K562 (cell line): ENCODE data around the gene EID2. TPM values are rescaled to one million over a fixed set of nuclear protein-coding genes. Genes with fewer than 3 reads are reported as not detected.

Experiments
- ATAC-seq: fragments of 200-7000 bp; cut with Tn5 transposase; 3 replicates; pipeline ENCODE4 v1.9.1; 2020; ENCODE audit warnings: moderate library complexity
- BruUV-seq: library from RNA; stranded (reverse); fragments of 400-500 nt; replicated peaks from 2 replicates; lab custom pipeline; 2021; lab: Mats Ljungman, UMichigan
- CTCF ChIA-PET: fragments of 300-600 bp; formaldehyde crosslinking; extraction: SDS; loops from one replicate; lab custom pipeline; 2021; ENCODE audit warnings: low intra/inter-chr PET ratio; lab: Yijun Ruan, JAX
- POLR2A ChIA-PET: fragments of 300-600, 350-650 bp; sonication (Branson Sonifier 250); formaldehyde crosslinking; extraction: SDS; loops from one replicate; lab custom pipeline; 2021; ENCODE audit warnings: antibody characterized with exemption, inconsistent platforms; lab: Yijun Ruan, JAX
- DNase-seq, 4 experiments: peaks; one replicate each; pipeline versions ENCODE4 v3.0.0 to v3.0.0-alpha.2; 2011 to 2018; ENCODE audit warnings: low spot score in 3 of 4, mixed read lengths in 3 of 4; ENCODE audit errors: extremely low read depth in 1 of 4
- FAIRE-seq: peaks from 2 replicates; lab custom pipeline; 2011; peaks lifted over from hg19 to GRCh38; lab: Jason Lieb, UNC
- H2AFZ ChIP-seq: 2 replicates; pipeline ENCODE4 v1.6.0; 2011; ENCODE audit warnings: low read depth, low read length, control low read depth, inconsistent platforms
- H3K27ac ChIP-seq: fragments of 200-600 bp; 3 replicates; pipeline ENCODE4 v1.8.0; 2011; ENCODE audit warnings: low read depth, mild to moderate bottlenecking, control low read depth, inconsistent platforms, low read length, moderate library complexity, mixed read lengths; ENCODE audit errors: extremely low read depth
- H3K27me3 ChIP-seq, 2 experiments: fragments of 300-600 bp in 1 of 2; 2 replicates in 1 of 2; 3 replicates in 1 of 2; pipeline versions ENCODE4 v1.6.0 to v1.8.0; 2011; ENCODE audit warnings: inconsistent platforms in 2 of 2, low read length in 2 of 2, mild to moderate bottlenecking in 1 of 2, mixed read lengths in 1 of 2, moderate library complexity in 1 of 2; ENCODE audit not compliant: control insufficient read depth in 2 of 2, insufficient read depth in 2 of 2
- H3K36me3 ChIP-seq: fragments of 300-600 bp; 3 replicates; pipeline ENCODE4 v1.8.0; 2011; ENCODE audit warnings: mild to moderate bottlenecking, low read length, inconsistent platforms; ENCODE audit not compliant: control insufficient read depth, insufficient read depth
- H3K4me1 ChIP-seq, 2 experiments: fragments of 200-600 bp in 1 of 2; replicated peaks in 1 of 2; 2 replicates in 1 of 2; 3 replicates in 1 of 2; pipeline versions ENCODE4 v1.5.1 to v1.8.0; 2011; ENCODE audit warnings: inconsistent platforms in 2 of 2, low read length in 2 of 2, mild to moderate bottlenecking in 1 of 2, mixed read lengths in 1 of 2, moderate library complexity in 1 of 2; ENCODE audit not compliant: control insufficient read depth in 2 of 2, insufficient read depth in 2 of 2
- H3K4me2 ChIP-seq: 2 replicates; pipeline ENCODE4 v1.6.1; 2011; ENCODE audit warnings: low read length, control low read depth, inconsistent platforms, mixed read lengths; ENCODE audit not compliant: insufficient read depth
- H3K4me3 ChIP-seq: fragments of 200-600 bp; sonication (generic), shearing (Covaris generic); 2 replicates; pipeline ENCODE4 v1.5.1; 2016; ENCODE audit warnings: control low read depth, inconsistent platforms
- H3K79me2 ChIP-seq: fragments of 200-600 bp; 3 replicates; pipeline ENCODE4 v1.8.0; 2011; ENCODE audit warnings: low read length, inconsistent platforms; ENCODE audit not compliant: control insufficient read depth, insufficient read depth
- H3K9ac ChIP-seq, 2 experiments: 2 replicates each; pipeline versions ENCODE4 v1.6.0 to v1.6.1; 2011; ENCODE audit warnings: low read depth in 2 of 2, low read length in 2 of 2, control low read depth in 1 of 2, inconsistent platforms in 1 of 2, mild to moderate bottlenecking in 1 of 2, mixed read lengths in 1 of 2; ENCODE audit not compliant: insufficient read depth in 1 of 2
- H3K9me1 ChIP-seq: one replicate; pipeline ENCODE4 v1.6.0; 2011; ENCODE audit warnings: inconsistent platforms, mild to moderate bottlenecking, low read length, moderate library complexity; ENCODE audit not compliant: control insufficient read depth, insufficient read depth
- H3K9me3 ChIP-seq: replicated peaks from 2 replicates; pipeline ENCODE4 v1.5.1; 2011; ENCODE audit warnings: low read depth, low read length, inconsistent platforms; ENCODE audit not compliant: control insufficient read depth, insufficient read depth
- H4K20me1 ChIP-seq: replicated peaks from 2 replicates; pipeline ENCODE4 v1.6.1; 2011; ENCODE audit warnings: low read length, inconsistent platforms, mixed read lengths; ENCODE audit not compliant: control insufficient read depth, insufficient read depth
- ATF7 ChIP-seq: fragments of 450-650 bp; IDR thresholded peaks from 2 replicates; pipeline ENCODE4 v1.7.1; 2014; ENCODE audit warnings: mild to moderate bottlenecking, moderate library complexity
- CHD2 ChIP-seq: IDR thresholded peaks from 2 replicates; pipeline ENCODE4 v1.6.1; 2011; ENCODE audit warnings: low read depth, low read length
- DPF2 ChIP-seq: fragments of 450-650 bp; IDR thresholded peaks from 2 replicates; pipeline ENCODE4 v1.6.1; 2016
- ETV1 ChIP-seq: fragments of 450-650 bp; conservative IDR thresholded peaks from 2 replicates; pipeline ENCODE4 v1.6.1; 2016; ENCODE audit warnings: missing genetic modification characterization, control low read depth, low read depth, missing compliant biosample characterization
- FOXJ2 ChIP-seq: fragments of 200-800 bp; sonication (Bioruptor generic); IDR thresholded peaks from 2 replicates; pipeline ENCODE4 v1.6.1; 2016; ENCODE audit warnings: missing genetic modification characterization, missing compliant biosample characterization
- GTF2E2 ChIP-seq: fragments of 200-800 bp; sonication (Bioruptor generic); IDR thresholded peaks from 2 replicates; pipeline ENCODE4 v1.6.1; 2016; ENCODE audit warnings: missing genetic modification characterization, missing compliant biosample characterization
- HDAC1 ChIP-seq, 2 experiments: fragments of 450-650 bp; IDR thresholded peaks; 2 replicates each; pipeline ENCODE4 v1.6.1; 2016 to 2017; ENCODE audit warnings: inconsistent platforms in 1 of 2, mild to moderate bottlenecking in 1 of 2, moderate library complexity in 1 of 2
- MTA1 ChIP-seq: fragments of 450-650 bp; IDR thresholded peaks from 2 replicates; pipeline ENCODE4 v1.6.1; 2017; ENCODE audit warnings: borderline replicate concordance
- PHB ChIP-seq: fragments of 250-450 bp; sonication (Bioruptor Pico); IDR thresholded peaks from 2 replicates; pipeline ENCODE4 v1.5.0; 2021
- RAD21 ChIP-seq, 2 experiments: fragments of 250-450 bp in 1 of 2; fragments of 450-650 bp in 1 of 2; sonication (Bioruptor Pico) in 1 of 2; formaldehyde crosslinking in 1 of 2; IDR thresholded peaks in 1 of 2; conservative IDR thresholded peaks in 1 of 2; 2 replicates each; pipeline versions ENCODE4 v1.4.0 to v1.8.0; 2020 to 2022; ENCODE audit warnings: mild to moderate bottlenecking in 2 of 2, moderate library complexity in 1 of 2
- RBM25 ChIP-seq: fragments of 200-400 bp; formaldehyde crosslinking; IDR thresholded peaks from 2 replicates; pipeline ENCODE4 v1.6.1; 2018; ENCODE audit warnings: low read length, low read depth, moderate library complexity; ENCODE audit not compliant: severe bottlenecking
- RUNX1 ChIP-seq: sonication (generic); IDR thresholded peaks from 2 replicates; pipeline ENCODE4 v1.6.1; 2016; ENCODE audit warnings: antibody characterized with exemption, low read depth
- SMARCE1 ChIP-seq: fragments of 450-650 bp; IDR thresholded peaks from 2 replicates; pipeline ENCODE4 v1.7.1; 2016; ENCODE audit warnings: mild to moderate bottlenecking
- SOX6 ChIP-seq: fragments of 450-650 bp; IDR thresholded peaks from 2 replicates; pipeline ENCODE4 v1.6.1; 2014; ENCODE audit warnings: mild to moderate bottlenecking
- STAT5A ChIP-seq: IDR thresholded peaks from 2 replicates; pipeline ENCODE4 v1.6.1; 2012; ENCODE audit warnings: low read length, inconsistent platforms, borderline replicate concordance
- TCF3 ChIP-seq: sonication (generic); formaldehyde crosslinking; IDR thresholded peaks from 2 replicates; pipeline ENCODE4 v1.4.0; 2020; ENCODE audit warnings: mild to moderate bottlenecking, missing genetic modification reagents
- TEAD4 ChIP-seq, 2 experiments: sonication (generic) in 1 of 2; formaldehyde crosslinking in 1 of 2; IDR thresholded peaks; 2 replicates each; pipeline versions ENCODE4 v1.6.1 to v1.8.0; 2012 to 2022; ENCODE audit warnings: borderline replicate concordance in 1 of 2, inconsistent platforms in 1 of 2, low read length in 1 of 2, mild to moderate bottlenecking in 1 of 2, missing genetic modification reagents in 1 of 2
- ZBED1 ChIP-seq: IDR thresholded peaks from 2 replicates; pipeline ENCODE4 v1.6.1; 2014
- ZNF398 ChIP-seq: fragments of 250-450 bp; sonication (Bioruptor Pico); IDR thresholded peaks from 2 replicates; pipeline ENCODE4 v1.8.0; 2021; ENCODE audit warnings: moderate library complexity, mild to moderate bottlenecking, inconsistent platforms
- WGBS: fragments of 100-300 bp; shearing (Covaris generic); methylation state at CpG from one replicate; pipeline ENCODE4 v1.1.6; 2016; ENCODE audit warnings: low coverage, mixed read lengths; ENCODE audit not compliant: insufficient coverage; ENCODE audit errors: missing lambda C conversion rate; 5-methylcytosine and 5-hydroxymethylcytosine counted together
- in situ Hi-C: fragments of 300-500 bp; cut with MboI; formaldehyde crosslinking; loops from 4 replicates; pipeline ENCODE4 v1.15.0; 2018; ENCODE audit warnings: inconsistent platforms, mixed read lengths
- intact Hi-C: fragments of 100-400 bp; cut with micrococcal nuclease; formaldehyde crosslinking; loops from 2 replicates; pipeline ENCODE4 v1.14.2; 2022
- polyA plus RNA-seq, 8 experiments: library from polyadenylated mRNA; depleted of rRNA in 4 of 8; stranded (reverse) in 5 of 8; unstranded in 3 of 8; fragments of >200 nt; fragmentation: Nextera tagmentation in 2 of 8; fragmentation: Illumina TruSeq in 1 of 8; extraction: Ambion mirVana in 2 of 8; extraction: Trizol in 1 of 8; gene quantifications; 2 replicates each; pipeline versions ENCODE4 v1.2.1 to v1.2.3, GENCODE V29; 2011 to 2014; ENCODE audit warnings: inconsistent platforms in 1 of 8, missing spikeins in 1 of 8
- total RNA-seq, 7 experiments: library from RNA; depleted of rRNA in 6 of 7; stranded (reverse); fragments of >200 nt in 6 of 7; fragmentation: Illumina TruSeq in 2 of 7; extraction: Trizol in 2 of 7; gene quantifications; 2 replicates each; pipeline versions ENCODE4 v1.2.1 to v1.2.3, GENCODE V29; 2011 to 2021; ENCODE audit warnings: low replicate concordance in 1 of 7
- TF ChIP-seq, protein P1 (sequence below): fragments of 200-800 bp; sonication (Bioruptor generic); IDR thresholded peaks from 2 replicates; pipeline ENCODE4 v1.6.1; 2017; ENCODE audit warnings: missing genetic modification characterization, missing compliant biosample characterization

EID2 gene
- total and polyA plus RNA-seq, 9 of the 15 experiments (the other 6 are each of a cell fraction or from before 2014, with no cell fraction given), result 2.5 to 18.5 (median 11.3) TPM

GRCh38 chr19:39540333-39540673 lies 342 bp upstream of the EID2 start (continued):
- TF ChIP-seq GTF2E2 (tag), result 0 out of 2 replicates have a peak, but pooled peaks have one; percentile 15
- TF ChIP-seq RAD21 (CRISPR knock-in tag; conservative IDR thresholded peaks at IDR 0.05 in 1 of 2, IDR thresholded peaks at IDR 0.05 in 1 of 2), result 0 out of 4 replicates have a peak, but pooled peaks of 1 of the 2 experiments have one; percentile 2
- no peak for TF ChIP-seq FOXJ2 (tag)
- TF ChIP-seq ATF7, result peak; percentile 8; the same call in 1 of the 2 replicates

DNA sequence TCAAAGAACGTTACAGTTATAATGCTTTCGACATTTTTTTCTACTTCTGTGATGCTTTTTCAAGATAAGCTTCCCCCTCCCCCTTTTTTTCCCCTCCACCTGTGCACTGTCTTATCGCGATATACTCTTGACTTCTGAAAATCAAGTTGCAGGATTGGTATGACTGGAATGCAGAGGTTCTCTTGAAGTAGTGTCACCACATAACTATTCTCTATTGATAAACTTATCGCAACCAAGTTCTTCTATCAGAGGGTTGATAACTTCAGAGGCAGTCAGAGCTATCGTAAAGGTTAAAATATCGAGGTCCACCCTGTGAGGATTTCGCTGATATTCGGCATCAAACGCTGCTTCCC lies 820 bp downstream of the EID2 start:
- DNase-seq, result peak in 2 of 4 experiments; percentile 16 to 22
- Histone ChIP-seq H3K4me2 (peak overlapping the region; percentile 92), H3K9ac (peak overlapping the region; percentile 75 to 99), H3K4me1 (peaks cover 3 to 8% of the 10 kb centered on the region in 2 experiments; a peak in 2 of 5 replicates), H3K27ac (peak overlapping the region; percentile 81), H4K20me1 (no peaks in the 10 kb centered on the region), H3K36me3 (0 out of 3 replicates have a peak, but pooled peaks cover 2% of the 10 kb centered on the region), H3K9me1 (no peaks in the 10 kb centered on the region), H2AFZ (peak overlapping the region; percentile 98), H3K27me3 (peaks cover 2 to 7% of the 10 kb centered on the region in 2 experiments; a peak in 2 of 5 replicates), H3K79me2 (peaks cover 17% of the 10 kb centered on the region), H3K9me3 (no peaks in the 10 kb centered on the region), H3K4me3 (peak overlapping the region; percentile 88)
- intact Hi-C loops (no loop called here), in situ Hi-C loops (loop anchor here (5.0 kb wide), 1 partner anchor 97 kb away; no protein-coding TSS in a partner anchor)
- no peak for ATAC-seq
- WGBS, result 1% methylated on average over 10 of the region's 10 CpGs
- BruUV-seq, result no TSS peak
- CTCF ChIA-PET, result no interaction called here
- POLR2A ChIA-PET, result interaction anchor here (0.6 to 1.2 kb wide), 5 partner anchors 9 to 301 kb away, joined by 3 to 8 read pairs (median 3); partner anchors contain the start of gene RPS16
- FAIRE-seq, result peak; percentile 69
- no peak for TF ChIP-seq ZNF398 (CRISPR knock-in tag)
- peak in 1 of 2 experiments; percentile 45; a peak in 1 of 4 replicates for TF ChIP-seq HDAC1 (IDR thresholded peaks at IDR 0.05)
- no peak for TF ChIP-seq TCF3 (CRISPR knock-in tag)
- 0 out of 2 replicates have a peak, but pooled peaks have one; percentile 6 for TF ChIP-seq SOX6
- TF ChIP-seq ETV1 (tag), result no peak
- peak; percentile 74; the same call in 1 of the 2 replicates for TF ChIP-seq CHD2
- TF ChIP-seq RBM25, result no peak
- TF ChIP-seq PHB, result no peak
- peak; percentile 98 for TF ChIP-seq ZBED1
- TF ChIP-seq TEAD4 (IDR thresholded peaks at IDR 0.05; ENCODE audit: low read length), result peak; percentile 67
- no peak for TF ChIP-seq TEAD4 (CRISPR knock-in tag; IDR thresholded peaks at IDR 0.05; ENCODE audit: borderline replicate concordance)
- TF ChIP-seq DPF2, result 0 out of 2 replicates have a peak, but pooled peaks have one; percentile 23
- TF ChIP-seq SMARCE1, result peak; percentile 48; the same call in 1 of the 2 replicates
- TF ChIP-seq RUNX1, result no peak
- TF ChIP-seq, protein P1, sequence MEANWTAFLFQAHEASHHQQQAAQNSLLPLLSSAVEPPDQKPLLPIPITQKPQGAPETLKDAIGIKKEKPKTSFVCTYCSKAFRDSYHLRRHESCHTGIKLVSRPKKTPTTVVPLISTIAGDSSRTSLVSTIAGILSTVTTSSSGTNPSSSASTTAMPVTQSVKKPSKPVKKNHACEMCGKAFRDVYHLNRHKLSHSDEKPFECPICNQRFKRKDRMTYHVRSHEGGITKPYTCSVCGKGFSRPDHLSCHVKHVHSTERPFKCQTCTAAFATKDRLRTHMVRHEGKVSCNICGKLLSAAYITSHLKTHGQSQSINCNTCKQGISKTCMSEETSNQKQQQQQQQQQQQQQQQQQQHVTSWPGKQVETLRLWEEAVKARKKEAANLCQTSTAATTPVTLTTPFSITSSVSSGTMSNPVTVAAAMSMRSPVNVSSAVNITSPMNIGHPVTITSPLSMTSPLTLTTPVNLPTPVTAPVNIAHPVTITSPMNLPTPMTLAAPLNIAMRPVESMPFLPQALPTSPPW (CRISPR knock-in tag), result peak; percentile 26; the same call in 1 of the 2 replicates
- TF ChIP-seq MTA1, result 0 out of 2 replicates have a peak, but pooled peaks have one; percentile 33
- TF ChIP-seq STAT5A, result 0 out of 2 replicates have a peak, but pooled peaks have one; percentile 5
